ENCODE data around the gene TRIM73.
"Not testable (repeated sequence)": the region's sequence is repeated elsewhere in the genome, so short reads cannot be mapped to it uniquely, and the experiment has no call there.

The TRIM73 gene

DNA sequence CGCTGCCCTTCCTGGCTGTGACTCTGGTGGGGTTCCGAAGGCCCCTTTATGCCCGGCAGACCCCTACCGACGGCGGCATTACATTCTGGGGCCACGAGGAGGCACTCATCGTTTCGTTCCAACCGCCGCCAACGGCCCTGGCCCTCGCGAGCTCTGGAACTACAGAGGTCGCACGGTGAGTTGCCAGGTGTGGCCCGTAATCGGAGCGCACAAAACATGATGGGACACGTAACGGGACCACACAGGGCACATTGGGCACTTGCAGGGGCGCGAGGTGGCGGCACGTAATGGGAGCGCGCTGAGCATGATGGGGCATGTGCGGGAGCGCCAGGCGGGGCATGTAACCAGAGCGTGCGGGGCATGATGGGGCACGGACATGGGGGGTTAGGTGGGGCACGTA lies at the start of gene TRIM73:
Gene TRIM73 (plus strand): TSS at position 301 of the 400 bp plus-strand sequence. CDS start 3,305 bp downstream, outside the sequence.
- not testable (repeated sequence) for DNase-seq (ENCODE audit: low spot score)

DNA sequence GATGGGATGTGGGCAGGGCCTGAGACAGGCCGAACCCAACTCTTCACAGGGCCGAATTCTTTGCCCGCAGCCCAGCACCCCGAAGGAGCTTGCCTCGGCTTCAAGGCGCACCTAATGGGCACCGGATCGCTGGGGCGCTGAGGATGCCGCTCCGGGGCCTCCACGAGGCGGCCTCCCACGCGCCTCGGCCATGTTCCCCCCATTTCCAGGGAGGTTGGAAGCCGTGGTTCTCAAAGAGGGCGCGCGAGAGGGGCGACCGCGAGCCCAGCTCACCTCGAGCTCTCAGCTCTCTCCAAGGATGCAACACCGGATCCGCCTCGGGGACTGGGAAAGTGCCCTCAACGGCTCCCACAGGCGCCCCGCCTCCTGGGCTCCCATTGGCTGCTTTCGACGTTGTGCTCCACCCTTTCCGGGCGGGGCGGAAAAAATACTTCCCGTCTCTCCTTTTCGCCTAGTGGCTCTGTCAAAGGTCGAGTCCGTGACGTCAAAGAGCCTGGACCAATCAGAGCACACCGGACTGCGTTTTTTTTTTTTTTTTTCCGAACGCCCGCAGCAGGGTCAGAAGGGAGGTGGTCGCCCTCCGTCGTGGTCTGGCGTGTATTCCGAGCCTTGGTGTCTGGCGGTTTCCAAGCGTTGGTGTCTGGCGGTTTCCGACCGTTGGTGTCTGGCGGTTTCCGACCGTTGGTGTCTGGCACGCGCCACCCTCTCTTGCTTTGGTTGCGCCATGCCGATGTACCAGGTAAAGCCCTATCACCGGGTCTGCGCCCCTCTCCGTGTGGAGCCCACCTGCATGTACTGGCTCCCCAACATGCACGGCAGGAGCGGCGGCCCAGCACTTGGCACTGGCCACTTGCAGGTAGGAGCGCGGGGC lies 36.5 kb upstream of the TRIM73 start:
- DNase-seq (ENCODE audit: low spot score) = peak; percentile 48

DNA sequence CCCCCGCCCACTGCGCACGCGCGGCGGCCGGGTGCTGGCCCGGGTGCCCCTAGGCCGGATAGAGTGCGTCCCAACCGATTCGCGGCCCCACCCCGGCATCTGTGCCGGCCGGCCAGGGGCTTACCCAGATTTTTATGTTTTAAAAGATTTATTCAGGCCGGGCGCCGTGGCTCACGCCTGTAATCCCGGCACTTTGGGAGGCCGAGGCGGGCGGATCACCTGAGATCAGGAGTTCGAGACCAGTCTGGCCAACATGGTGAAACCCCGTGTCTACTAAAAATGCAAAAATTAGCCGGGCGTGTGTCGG lies 35.9 kb upstream of the TRIM73 start:
- DNase-seq (ENCODE audit: low spot score) = not testable (repeated sequence)

DNA sequence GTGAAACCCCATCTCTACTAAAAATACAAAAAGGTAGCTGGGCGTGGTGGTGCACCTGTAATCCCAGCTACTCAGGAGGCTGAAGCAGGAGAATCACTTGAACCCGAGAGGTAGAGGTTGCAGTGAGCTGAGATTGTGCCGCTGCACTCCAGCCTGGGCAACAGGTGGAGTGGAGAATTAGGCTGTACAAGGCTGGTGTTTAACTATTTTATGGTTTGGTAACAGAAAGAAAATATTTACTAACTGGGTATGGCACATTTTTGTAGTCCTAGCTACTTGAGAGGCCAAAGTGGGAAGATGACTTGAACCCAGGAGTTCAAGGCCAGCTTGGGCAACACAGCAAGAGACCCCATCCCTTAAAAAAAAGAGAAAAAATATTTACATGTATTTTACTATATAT lies 31.4 kb upstream of the TRIM73 start:
- DNase-seq (ENCODE audit: low spot score) = not testable (repeated sequence)

DNA sequence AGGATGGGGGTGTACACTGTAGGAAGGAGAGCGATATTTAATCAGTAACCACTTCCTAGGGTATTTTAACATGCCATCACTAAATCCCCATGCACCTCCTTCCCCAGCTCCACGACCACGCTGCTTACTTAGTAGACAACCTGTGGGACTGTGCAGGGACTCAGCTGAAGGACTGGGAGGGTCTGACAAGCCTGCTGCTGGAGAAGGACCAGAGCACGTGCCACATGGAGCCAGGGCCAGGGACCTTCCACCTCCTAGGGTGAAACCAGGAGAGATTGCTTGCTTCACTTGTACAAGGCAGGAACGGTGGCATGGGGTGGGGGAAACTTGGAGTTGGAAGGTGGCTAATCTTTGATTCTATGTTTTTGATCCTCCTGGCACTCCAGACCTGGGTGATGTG lies 28.8 kb upstream of the TRIM73 start:
- DNase-seq (ENCODE audit: low spot score) = not testable (repeated sequence)

DNA sequence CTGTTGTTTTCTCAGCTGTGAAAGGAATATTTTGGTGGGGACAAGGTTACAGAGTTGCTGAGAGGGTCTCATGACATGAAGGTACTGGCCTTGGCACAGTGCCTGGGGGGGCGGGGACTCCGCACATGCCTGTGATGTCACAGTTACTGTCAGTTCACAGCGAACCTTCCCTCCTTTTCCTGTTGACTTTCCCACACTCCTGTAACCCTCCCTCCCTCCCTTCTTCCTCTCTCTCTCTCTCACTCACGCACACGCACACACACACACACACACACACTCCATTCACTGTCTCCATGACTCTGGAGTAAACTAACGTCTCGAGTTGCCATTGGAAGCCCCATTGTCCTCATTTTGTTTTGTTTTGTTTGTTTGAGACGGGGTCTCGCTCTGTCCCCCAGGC lies 28.1 kb upstream of the TRIM73 start:
- not testable (repeated sequence) for DNase-seq (ENCODE audit: low spot score)

DNA sequence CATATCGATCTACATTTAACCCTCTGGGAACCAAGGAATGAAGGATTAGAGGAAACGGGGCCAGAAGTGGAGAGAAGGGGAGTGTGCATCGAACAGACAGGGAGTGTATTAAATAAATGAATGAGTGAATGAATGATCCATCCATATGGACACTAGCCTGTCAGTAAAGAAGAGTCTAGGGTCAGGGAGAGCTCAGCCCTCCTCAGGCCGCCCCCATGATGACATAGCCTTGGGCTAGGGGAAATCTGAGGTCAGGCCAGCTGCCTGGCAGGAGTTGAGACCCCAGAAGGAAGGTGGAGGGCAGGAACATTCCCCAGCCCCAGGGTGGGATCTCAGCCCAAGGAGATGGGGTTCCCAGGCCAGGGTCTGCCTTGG lies 21.3 kb upstream of the TRIM73 start:
- not testable (repeated sequence) for DNase-seq (ENCODE audit: low spot score)

DNA sequence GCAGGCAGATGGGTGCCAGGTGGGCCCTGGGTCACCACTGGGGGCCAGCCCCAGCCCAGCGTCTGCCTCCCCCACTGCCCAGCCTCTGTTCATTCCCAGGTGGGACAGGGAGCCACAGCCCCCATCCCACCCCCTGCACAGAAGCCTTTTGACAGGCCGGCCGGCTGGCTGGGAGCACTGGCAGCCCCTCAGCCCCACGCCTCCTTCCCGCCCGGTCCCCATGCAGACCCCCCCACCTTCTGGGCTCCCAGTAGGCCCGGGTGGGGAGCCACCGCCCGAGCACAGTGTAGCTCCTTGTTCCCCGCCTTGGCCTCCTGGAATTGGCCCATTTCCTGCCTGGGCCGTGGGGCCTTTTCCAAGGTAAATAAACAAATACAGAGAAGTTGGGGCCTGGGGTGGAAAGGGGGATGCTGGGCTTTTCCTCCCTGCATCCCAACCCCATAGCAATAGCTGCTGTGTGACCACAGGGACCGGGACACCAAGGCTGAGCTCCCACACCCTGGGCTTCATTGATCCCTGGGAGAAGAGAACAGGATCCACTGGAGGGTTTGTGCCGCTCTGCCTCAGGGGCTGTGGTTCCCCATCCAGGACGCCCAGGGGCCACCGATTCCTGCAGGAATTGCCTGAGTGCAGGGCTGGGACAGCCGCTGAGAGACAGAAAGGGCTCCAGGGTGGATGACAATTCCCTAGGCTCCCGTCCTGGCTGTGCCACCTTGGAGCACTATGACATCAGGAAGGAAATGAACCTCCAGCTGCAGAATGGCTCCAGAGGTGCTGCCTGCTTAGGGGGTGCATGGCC lies 20.7 kb upstream of the TRIM73 start:
- not testable (repeated sequence) for DNase-seq (ENCODE audit: low spot score)

DNA sequence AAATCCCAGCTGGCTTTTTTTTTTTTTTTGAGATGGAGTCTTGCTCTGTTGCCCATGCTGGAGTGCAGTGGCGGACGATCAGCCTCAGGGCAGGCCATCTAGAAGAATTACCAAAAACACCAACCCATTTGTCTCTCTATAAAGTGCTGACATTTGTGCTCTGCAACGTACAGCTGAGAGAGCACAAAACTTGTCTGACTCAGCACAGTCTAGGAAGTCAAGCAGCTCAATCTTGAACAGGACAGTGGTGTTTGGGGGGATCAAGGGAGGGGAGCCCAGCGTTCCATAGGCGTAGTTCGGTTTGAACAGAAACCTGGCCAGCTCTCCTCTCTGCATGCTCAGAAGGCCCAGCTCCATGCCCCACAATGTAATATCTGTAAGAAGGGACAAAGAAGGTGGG lies 2.2 kb upstream of the TRIM73 start:
- not testable (repeated sequence) for DNase-seq (ENCODE audit: low spot score)

DNA sequence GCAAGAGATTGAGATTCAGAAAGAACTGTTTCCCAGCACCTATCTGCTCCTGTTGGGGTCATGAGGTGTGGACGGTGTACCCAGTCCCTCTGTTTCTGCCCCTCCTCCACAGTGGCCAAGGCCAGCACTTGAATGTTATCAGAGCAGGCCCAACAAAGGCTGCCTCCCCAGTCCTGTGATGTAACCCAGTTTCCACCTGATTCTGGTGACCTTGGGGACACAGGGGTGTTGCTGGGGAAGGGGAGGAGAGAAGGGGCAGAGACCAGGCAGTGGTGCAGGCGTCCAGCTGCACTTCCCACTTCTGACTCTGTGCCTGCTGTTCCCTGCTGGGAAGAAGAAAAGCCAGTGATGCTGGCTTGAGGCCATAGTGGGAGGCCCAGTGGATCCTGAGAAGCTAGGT lies 2.4 kb downstream of the TRIM73 start:
- DNase-seq (ENCODE audit: low spot score) = not testable (repeated sequence)

DNA sequence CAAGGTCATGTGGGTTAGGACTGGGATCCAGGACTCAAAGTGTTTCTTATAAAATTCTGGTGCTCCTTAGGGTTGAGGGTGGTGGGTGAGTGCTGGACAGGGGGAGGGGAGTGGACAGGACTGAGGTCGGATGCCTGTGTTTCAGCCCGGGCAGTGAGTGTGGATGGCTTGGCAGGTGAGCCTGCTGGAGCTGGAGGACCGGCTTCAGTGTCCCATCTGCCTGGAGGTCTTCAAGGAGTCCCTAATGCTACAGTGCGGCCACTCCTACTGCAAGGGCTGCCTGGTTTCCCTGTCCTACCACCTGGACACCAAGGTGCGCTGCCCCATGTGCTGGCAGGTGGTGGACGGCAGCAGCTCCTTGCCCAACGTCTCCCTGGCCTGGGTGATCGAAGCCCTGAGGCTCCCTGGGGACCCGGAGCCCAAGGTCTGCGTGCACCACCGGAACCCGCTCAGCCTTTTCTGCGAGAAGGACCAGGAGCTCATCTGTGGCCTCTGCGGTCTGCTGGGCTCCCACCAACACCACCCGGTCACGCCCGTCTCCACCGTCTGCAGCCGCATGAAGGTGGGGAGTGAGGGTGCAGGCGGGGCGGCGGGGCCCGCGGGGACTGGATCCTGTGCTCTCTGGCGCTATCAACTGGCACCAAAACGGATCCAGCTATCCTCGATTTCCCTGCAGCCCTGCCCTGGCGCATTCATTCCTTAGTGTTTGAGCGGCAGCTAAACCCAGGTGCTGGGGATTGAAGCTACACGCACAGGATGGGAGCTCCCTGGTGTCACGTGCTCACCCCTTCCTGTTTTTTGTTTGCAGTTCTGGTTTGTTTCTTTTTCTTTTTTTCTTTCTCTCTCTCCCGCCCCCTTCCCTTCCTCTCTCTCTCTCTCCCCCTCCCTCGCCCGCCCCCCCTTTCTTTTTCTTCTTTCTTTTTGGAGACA lies 3.6 kb downstream of the TRIM73 start:
- DNase-seq (ENCODE audit: low spot score) = not testable (repeated sequence)

DNA sequence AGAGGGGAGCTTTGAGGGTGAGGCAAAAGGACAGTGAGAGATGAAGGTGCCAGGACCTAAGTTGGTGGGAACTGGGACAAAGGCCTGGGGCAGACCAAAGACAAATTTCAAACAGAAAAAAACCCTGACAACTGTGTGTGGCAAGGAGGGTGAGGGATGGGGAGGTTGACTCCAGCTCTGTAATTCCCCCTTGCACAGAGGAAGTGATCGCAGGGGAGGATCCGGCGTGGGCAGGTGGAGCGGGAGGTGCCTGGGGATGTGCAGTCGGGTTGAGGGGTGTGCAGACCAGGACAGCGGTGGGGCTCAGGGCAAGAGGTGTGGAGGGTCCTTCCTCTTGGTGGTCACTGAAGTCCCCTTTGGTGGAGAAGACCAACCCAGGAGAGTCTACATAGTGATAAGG lies 5.1 kb downstream of the TRIM73 start:
- not testable (repeated sequence) for DNase-seq (ENCODE audit: low spot score)

DNA sequence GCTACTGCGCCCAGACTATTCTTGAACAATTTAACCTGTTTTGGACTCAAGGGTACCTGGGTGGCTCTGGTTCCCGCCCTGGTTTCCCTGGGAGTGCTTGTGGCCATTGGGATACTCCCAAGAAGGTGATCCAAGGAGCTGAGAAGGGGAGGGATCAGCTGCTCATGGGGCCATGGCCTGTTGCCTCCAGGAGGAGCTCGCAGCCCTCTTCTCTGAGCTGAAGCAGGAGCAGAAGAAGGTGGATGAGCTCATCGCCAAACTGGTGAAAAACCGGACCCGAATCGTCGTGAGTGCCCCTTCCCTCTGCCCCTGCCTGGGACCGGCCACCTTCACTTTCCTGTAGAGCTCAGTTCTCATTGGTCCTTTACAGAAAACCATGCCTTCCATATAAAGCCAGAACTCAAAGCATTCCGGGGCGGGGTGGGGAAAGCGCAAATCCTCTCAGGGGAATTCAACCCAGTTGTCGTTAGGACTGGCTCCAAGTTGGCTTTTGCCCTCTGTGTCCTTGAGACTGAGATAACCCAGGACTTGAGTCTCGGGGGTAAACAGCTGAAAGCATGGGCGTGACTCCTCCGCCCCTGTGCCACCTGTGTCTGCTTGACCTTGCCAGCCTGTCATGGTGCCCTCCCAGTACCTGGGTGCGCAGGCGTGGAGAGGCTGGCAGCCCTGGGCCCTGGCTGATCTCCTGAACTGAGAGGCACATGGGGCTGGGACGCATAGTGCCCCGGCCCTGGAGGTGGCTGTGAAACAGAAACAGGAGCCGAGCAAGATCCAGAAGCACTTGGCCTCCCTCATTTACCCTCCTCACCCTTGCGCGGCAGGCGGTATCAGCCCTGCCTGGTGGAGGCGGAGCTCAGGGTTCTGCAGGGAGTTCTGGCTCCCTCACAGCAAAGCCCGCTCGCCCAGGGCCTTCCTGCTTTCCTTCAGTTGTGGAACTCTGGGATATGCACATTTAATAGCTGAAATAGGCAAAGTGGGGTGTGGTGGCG lies 8.3 kb downstream of the TRIM73 start:
- not testable (repeated sequence) for DNase-seq (ENCODE audit: low spot score)

DNA sequence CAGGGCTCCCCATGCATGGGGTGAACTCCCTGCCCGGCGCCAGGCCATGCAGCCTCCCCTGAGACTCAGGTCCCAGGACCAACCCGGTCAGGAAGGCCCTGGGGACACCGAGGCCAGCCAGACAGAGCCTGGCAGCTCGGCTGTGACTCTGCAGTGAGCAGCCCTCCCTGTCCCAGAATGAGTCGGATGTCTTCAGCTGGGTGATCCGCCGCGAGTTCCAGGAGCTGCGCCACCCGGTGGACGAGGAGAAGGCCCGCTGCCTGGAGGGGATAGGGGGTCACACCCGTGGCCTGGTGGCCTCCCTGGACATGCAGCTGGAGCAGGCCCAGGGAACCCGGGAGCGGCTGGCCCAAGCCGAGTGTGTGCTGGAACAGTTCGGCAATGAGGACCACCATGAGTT lies 9.2 kb downstream of the TRIM73 start:
- not testable (repeated sequence) for DNase-seq (ENCODE audit: low spot score)

DNA sequence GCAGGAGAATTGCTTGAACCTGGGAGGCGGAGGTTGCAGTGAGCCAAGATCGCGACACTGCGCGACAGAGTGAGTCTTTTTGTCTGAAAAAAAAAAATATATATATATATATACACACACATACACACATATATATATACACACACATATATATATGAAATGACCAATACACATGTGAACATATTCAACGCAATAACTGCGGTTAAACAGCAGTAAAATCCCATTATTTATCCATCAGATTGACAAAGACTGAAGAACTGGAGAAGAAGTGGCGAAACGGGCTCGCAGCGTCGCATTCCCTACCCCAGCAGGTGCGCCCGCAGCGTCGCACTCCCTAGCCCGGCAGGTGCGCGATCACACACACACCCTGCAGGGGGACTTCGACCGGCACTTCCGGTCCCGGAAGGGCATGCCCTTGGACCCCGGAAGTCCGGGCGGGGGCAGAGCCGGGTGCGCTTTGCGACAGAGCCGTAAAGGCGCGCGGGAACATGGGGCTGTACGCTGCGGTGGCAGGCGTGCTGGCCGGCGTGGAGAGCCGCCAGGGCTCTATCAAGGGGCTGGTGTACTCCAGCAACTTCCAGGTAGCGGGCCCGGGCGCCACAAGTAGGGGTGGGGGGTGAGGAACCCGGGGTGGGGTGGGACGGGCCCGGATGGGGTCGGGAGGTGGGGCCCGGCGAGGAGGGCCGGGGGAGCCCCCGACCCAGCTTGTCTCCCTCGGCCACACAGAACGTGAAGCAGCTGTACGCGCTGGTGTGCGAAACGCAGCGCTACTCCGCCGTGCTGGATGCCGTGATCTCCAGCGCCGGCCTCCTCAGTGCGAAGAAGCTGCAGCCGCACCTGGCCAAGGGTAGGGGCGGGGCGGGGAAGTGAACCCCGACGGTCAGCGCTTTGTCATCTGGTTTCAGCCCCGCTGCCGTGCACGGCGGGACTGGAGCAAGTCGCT lies 14.7 kb downstream of the TRIM73 start:
- not testable (repeated sequence) for DNase-seq (ENCODE audit: low spot score)

DNA sequence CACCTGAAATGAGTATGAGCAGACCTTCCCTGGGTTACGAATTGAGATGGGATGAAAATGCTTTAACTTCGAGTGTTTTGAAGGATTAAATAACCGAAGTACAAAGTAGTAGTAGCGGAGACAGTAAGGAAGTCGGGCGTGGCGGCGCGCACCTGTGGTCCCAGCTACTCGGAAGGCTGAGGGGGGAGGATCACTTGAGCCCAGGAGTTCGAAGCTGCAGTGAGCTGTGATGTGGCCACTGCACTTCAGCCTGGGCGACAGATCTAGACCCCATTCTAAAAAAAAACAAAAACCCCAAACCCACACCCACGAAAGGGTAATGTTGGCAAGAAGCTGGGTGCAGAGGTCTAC lies 15.4 kb downstream of the TRIM73 start:
- DNase-seq (ENCODE audit: low spot score) = not testable (repeated sequence)

DNA sequence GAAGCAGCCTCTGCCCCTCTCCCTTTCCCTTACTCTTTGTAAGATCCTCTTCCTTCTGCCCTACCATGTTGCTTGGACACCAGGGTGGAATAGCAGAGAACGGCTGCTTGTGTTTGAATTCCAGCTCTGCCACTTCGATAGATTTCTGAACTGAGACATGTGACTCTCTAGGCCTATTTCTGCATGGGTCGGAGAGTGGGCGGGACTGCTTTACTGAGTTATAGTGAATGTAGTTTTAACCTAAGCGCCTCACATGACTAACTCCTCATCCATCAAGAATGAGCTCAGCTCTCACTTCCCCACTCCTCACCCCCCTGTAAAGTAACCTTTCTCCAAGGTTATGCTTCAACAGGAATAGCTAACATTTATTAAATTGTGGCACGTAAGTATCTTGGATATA lies 18.8 kb downstream of the TRIM73 start:
- DNase-seq (ENCODE audit: low spot score) = not testable (repeated sequence)

DNA sequence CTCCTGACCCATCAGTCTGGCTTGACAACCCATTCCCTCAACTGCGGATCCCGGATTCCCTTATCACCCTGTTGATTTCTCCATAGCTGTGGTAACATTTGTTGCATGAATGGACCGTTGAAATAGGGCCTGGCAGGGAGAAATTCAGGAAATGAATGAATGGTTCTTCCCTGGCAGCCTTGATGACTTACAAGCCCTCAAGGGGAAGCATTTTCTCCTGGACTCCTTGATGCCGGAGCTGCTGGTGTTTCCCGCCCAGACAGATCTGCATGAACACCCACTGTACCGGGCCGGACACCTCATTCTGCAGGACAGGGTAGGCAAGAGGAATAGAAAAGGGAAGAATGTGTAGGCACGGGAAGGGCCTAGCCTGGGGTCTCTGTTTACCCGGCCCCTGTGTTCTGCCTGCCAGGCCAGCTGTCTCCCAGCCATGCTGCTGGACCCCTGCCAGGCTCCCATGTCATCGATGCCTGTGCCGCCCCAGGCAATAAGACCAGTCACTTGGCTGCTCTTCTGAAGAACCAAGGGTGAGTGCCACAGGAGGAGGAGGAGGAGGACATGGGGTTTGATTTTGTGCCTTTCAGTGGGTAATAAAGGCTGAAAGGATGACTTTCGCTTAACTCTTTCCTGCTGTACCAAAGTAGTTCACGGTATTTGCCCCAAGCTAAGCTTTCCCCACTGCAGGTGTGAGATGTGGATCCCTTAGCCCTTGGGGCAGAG lies 19.4 kb downstream of the TRIM73 start:
- not testable (repeated sequence) for DNase-seq (ENCODE audit: low spot score)

DNA sequence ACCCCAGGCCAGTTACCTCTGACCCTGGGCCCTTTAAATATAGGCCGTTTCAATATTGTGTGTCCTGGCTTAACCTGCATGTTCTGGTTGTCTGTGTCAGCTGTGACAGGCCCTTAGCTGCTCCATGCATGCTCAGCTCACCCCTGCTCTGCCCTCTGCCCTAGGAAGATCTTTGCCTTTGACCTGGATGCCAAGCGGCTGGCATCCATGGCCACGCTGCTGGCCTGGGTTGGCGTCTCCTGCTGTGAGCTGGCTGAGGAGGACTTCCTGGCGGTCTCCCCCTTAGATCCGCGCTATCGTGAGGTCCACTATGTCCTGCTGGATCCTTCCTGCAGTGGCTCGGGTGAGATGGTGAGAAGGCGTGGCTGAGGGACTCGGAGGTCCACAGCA lies 20.0 kb downstream of the TRIM73 start:
- DNase-seq (ENCODE audit: low spot score) = not testable (repeated sequence)

Measured in activated CD4-positive, alpha-beta T cell treated with anti-CD3 and anti-CD28 coated beads, Interleukin-2, Interleukin-4, amounts not matched to agents 100 ng/mL and 50 ng/mL, durations not matched to agents 16 hours and 8 hours (primary cell).